ENCODE measurements around the gene CPPED1. TPM values are rescaled to one million over a fixed set of nuclear protein-coding genes. Genes with fewer than 3 reads are reported as not detected.
"Not testable (repeated sequence)": the region's sequence is repeated elsewhere in the genome, so short reads cannot be mapped to it uniquely, and the experiment has no call there.

Gene CPPED1
- total RNA-seq, 1 donor from 2014 or later, result 20.1 TPM

DNA sequence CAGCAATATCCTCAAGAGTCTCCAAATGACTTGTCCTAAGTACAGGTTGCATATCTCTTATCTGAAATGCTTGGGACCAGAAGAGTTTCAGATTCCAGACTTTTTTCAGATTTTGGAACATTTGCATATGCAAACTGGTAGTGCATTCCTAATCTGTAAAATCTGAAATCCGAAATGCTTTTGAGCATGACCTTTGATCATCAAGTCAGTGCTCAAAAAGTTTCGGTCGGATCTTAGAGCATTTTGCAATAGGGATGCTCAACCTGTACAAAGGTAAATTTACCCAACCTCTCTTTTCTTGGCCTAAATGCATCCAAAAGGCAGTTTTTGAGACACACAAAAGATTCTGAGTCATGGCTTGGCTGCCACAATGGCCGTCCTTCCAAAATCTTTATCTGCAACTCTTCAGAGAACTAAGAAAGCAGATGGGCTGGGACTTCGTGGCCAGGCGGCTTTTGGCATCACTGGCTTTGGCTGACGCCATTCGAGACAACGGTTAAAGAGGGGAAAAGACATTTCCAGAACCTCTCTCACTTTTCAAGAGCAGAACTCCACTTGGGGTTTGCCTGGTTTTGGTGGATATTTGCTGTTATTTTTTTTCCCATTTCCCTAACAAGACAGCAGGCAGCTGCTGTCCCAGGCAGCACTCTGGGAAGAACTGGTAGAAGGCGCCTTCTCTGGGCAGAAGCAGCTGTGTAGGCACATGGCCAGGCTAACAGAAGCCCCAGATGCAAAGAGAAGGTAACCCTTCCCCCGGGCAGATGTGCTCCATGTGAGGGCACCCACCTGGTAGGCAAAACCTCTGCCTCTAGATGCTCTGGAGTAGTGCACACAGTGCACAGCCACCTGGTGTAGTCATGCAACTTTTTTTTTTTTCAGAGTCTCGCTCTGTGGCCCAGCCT lies 8.9 kb downstream of the CPPED1 start:
- no peaks in the 10 kb centered on the region for H3K36me3 ChIP-seq
- no peaks in the 10 kb centered on the region for H3K27me3 ChIP-seq
- TF ChIP-seq, protein P1, sequence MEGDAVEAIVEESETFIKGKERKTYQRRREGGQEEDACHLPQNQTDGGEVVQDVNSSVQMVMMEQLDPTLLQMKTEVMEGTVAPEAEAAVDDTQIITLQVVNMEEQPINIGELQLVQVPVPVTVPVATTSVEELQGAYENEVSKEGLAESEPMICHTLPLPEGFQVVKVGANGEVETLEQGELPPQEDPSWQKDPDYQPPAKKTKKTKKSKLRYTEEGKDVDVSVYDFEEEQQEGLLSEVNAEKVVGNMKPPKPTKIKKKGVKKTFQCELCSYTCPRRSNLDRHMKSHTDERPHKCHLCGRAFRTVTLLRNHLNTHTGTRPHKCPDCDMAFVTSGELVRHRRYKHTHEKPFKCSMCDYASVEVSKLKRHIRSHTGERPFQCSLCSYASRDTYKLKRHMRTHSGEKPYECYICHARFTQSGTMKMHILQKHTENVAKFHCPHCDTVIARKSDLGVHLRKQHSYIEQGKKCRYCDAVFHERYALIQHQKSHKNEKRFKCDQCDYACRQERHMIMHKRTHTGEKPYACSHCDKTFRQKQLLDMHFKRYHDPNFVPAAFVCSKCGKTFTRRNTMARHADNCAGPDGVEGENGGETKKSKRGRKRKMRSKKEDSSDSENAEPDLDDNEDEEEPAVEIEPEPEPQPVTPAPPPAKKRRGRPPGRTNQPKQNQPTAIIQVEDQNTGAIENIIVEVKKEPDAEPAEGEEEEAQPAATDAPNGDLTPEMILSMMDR (IDR thresholded peaks at IDR 0.05), result no peak
- H3K9me3 ChIP-seq, result no peaks in the 10 kb centered on the region
- no peak overlapping the region for H3K4me3 ChIP-seq
- no peaks in the 10 kb centered on the region for H3K4me1 ChIP-seq
- DNase-seq, result no peak
- intact Hi-C loops (cut with DNase I), result no loop called here
- H3K27ac ChIP-seq, result no peak overlapping the region
- ATAC-seq, result no peak

DNA sequence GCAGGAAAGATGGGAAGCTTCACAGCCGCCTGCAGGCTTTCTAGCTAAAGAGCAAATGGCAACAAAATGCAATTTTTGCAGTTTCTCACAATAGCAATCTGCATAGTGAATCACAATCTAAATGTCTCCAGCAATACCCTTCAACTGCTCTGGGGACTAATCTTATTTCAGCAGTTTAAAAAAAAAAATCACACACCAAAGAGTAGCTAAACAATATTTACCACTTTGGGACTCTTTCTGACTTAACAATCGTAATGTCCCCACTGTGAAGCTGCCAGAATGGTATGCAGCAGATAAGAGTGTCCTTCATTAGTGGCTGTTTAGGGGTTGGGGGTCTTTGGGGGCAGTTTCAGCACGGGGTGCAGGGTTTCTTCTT lies 9.8 kb downstream of the CPPED1 start:
- TF ChIP-seq, protein P1 (IDR thresholded peaks at IDR 0.05), result no peak
- no peak overlapping the region for H3K4me3 ChIP-seq
- H3K9me3 ChIP-seq, result no peaks in the 10 kb centered on the region
- H3K36me3 ChIP-seq, result no peaks in the 10 kb centered on the region
- H3K27ac ChIP-seq, result no peak overlapping the region
- intact Hi-C loops (cut with DNase I), result no loop called here
- ATAC-seq (no peak), DNase-seq (no peak)
- no peaks in the 10 kb centered on the region for H3K27me3 ChIP-seq
- no peaks in the 10 kb centered on the region for H3K4me1 ChIP-seq

DNA sequence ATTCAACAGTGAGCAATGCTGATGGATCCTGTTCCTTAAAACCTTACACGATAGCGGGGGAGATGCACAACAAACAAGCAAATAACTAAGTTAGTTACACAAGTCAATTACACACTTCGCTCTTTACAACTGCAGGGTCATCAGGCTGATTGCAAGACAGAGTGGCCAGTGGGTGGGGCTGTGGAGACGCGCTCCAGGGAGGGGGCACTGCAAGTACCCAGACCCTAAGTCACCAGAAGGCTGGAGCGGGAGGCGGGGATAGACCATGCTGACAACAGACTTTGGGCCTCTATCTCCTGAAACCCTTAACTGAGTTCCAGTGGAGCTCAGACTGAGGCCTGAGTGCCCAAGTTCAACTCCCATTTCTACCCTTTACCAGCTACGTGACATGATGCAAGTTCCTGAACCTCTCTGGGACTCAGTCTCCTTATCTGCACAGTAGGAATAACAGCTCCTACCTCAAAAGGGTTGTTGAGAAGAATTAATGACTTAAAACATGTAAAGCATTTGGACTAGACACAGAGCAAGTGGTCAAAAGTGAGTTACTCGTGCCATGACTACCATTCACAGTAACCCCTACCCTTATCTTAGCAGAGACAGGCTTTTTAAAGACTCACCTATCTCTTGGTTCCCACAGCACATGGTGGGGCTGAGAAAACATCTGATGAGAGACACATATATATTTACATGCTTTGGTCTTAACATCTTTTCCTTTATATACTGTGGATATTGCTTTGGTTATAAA lies 10.4 kb downstream of the CPPED1 start:
- no peak overlapping the region for H3K27ac ChIP-seq
- H3K9me3 ChIP-seq, result no peaks in the 10 kb centered on the region
- DNase-seq (no peak), ATAC-seq (no peak)
- TF ChIP-seq, protein P1 (IDR thresholded peaks at IDR 0.05), result no peak
- intact Hi-C loops (cut with DNase I), result no loop called here
- H3K36me3 ChIP-seq, result no peaks in the 10 kb centered on the region
- no peak overlapping the region for H3K4me3 ChIP-seq
- no peaks in the 10 kb centered on the region for H3K4me1 ChIP-seq
- H3K27me3 ChIP-seq, result no peaks in the 10 kb centered on the region

DNA sequence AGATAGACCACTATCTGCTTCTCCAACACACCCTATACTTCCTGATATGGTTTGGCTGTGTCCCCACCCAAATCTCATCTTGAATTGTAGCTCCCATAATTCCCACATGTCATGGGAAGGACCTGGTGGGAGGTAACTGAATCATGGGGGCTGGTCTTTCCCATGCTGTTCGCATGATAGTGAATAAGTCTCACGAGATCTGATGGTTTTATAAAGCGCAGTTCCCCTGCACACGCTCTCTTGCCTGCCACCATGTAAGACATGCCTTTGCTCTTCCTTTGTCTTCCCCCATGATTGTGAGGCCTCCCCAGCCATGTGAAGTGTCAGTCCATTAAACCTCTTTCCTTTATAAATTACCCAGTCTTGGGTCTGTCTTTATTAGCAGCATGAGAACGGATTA lies 11.2 kb downstream of the CPPED1 start:
- intact Hi-C loops (cut with DNase I); ATAC-seq: not testable (repeated sequence)

DNA sequence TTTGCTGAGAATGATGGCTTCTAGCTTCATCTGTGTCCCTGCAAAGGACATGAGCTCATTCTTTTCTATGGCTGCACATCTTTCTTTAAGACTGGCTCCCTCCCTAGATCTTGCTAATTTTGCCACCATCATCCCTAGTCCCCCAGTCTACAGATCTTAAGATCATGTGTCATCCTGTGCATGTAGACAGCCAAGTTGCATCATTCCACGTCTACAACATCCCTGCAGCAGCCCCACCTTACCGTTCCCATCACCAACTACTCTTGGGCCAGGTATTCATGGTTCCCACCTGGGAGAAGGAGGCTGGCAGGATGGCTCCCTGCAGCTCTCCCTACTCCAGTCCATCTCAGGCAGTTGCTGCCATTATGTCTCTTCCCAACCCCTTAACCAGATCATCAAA lies 12.3 kb downstream of the CPPED1 start:
- intact Hi-C loops (cut with DNase I), result no loop called here

More for the DNA sequence above, 11.2 kb downstream of the CPPED1 start:
- DNase-seq, H3K27ac ChIP-seq, H3K27me3 ChIP-seq, H3K36me3 ChIP-seq, H3K4me1 ChIP-seq, H3K4me3 ChIP-seq, H3K9me3 ChIP-seq: not testable (repeated sequence)

More for the DNA sequence above, 12.3 kb downstream of the CPPED1 start:
- DNase-seq (no peak), ATAC-seq (no peak)
- H3K36me3 ChIP-seq, result no peaks in the 10 kb centered on the region
- H3K4me3 ChIP-seq, result no peak overlapping the region
- TF ChIP-seq, protein P1 (IDR thresholded peaks at IDR 0.05), result no peak
- no peaks in the 10 kb centered on the region for H3K4me1 ChIP-seq
- no peak overlapping the region for H3K27ac ChIP-seq
- H3K9me3 ChIP-seq, result no peaks in the 10 kb centered on the region
- no peaks in the 10 kb centered on the region for H3K27me3 ChIP-seq
